ENCODE data around the gene NINJ1.

NINJ1 gene, protein sequence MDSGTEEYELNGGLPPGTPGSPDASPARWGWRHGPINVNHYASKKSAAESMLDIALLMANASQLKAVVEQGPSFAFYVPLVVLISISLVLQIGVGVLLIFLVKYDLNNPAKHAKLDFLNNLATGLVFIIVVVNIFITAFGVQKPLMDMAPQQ

DNA sequence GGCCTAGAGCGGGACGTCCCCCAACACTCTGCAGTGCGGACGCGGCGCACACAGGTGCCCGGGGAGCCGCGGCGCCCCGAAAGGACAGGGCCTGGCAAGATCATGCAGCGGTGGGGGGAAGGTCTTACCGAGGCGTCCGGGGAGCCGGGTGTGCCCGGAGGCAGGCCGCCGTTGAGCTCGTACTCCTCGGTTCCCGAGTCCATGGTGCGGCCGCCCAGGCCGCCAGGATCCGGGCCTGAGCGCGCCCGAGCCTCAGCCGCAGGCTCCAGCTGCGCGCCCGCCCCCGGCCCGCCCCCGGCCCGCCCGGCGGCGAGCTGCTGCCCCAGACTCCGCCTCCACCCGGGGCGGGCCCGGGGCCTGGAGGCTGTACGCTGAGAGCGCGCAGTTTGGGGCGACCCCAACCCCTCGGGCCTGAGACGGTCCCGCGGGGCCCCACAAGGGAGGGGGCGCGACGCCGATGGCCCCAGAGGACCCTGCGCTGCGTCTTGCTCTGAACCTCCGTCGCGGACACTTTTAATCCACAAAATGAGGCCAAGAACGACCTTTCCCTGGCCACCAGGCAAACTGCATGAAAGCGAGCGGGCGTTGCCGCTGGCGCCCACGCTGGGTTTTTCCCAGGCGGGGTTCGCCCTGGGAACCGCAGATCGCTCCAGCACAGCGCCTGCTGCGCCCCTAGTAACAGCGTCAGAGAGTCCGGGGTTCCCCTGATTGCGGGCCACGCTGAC lies at the start of gene NINJ1:
Gene NINJ1, minus strand, starts transcription at position 237 of the 725 bp plus-strand sequence. Its CDS starts 34 bp downstream, at position 203.
- peak; percentile 64 to 80 (median 80) for DNase-seq (ENCODE audit: low read depth in 2 of 3, low spot score in 2 of 3)

DNA sequence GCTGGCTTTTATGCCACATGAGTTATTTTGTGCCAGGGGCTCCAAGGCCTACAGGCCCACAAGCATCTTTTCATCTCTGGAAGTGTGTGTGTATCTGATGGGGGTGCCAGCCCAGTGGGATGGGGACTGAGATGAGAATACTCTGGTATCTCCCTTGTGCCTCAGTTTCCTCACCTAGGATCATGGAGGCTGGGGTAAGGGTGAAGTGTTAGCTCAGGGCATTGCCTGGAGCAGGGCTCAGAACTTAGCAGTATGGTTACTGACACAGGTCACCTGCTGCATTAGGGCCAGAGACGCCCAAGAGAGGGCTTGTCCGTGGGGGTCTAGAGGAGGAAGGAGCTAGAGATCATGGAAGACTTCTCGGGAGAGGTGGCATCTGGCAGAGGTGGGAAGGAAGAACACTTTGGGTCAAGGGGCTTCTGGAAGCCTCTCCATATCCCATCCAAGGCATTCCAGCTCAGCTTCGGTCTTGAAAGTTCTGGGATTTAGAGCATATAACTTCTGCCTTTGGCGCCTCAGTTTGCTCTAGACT lies 49.1 kb upstream of the NINJ1 start:
- no peak for DNase-seq (ENCODE audit: low read depth in 2 of 3, low spot score in 2 of 3)

DNA sequence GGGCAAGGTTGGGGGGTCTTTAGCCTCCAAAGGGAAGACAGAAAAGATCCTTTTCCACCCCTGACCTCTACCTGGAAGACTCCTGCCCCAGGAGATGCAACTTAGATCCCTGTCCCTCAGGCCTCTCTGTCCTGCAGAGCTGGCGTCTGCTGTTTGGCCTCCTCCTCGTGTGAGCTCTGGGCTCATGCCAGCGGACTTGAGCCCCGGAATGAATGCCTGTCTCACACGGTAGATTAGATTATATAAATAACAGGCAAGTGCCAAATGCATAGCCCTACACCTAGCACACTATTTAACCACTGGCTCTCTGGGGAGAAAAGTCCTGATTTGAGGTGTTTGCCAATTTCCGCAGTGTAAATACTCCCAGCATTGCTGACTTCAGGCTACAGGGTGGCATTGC lies 48.5 kb upstream of the NINJ1 start:
- DNase-seq (ENCODE audit: low read depth in 2 of 3, low spot score in 2 of 3), result no peak

DNA sequence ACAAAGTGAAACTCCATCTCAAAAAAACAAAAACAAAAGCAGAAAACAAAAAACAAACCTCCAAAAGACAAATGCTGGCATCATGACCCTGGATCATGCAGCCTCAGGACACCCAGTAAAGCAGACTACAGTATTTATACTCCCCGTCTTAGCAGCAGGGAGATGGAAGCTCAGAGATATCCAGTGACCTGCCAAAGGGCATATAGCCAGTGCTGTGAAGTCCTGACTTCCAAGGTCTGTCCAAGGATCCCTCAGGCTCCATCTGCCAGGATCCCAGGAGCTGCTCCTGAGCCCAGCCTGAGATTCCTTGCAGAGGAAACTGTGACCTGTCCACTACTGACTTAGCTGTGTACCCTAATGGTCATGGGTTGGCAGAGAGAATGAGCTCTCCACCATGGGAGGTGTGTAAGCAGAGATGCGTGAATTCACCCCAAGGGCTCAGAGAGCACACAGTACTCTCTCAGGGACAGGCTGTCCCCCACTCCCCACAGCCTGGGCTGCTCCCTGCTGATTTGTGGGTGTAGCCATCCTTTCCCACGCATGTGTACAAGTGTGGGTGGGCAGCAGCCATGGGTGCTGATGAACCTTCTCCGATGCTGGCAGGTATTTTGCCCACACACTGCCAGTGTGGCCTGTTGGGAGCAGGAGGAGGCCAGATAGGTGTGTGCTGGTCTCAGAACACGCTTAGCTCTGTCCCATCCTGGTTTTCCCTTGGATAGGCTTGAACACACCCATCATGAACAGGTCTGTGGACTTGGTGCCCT lies 47.8 kb upstream of the NINJ1 start:
- no peak for DNase-seq (ENCODE audit: low read depth in 2 of 3, low spot score in 2 of 3)

DNA sequence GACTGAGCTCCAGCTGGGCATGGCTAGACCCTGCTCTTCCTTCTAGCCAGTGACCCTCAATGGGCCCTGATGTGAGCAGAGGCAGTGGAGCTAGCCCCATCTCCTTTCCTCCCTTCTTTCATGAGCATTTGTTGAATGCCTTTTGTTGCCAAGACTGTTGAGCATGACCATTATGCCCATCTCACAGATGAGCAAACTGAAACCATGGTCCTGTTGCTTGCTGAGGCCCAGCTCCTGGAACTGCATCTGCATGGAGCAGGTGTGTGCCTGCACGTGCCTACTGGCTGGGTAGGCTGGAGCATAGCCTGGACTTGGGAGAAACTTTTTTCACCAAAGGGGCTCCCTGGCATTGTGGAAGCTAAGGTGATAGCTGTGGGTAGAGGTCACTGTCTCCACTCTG lies 46.9 kb upstream of the NINJ1 start:
- DNase-seq (ENCODE audit: low read depth in 2 of 3, low spot score in 2 of 3), result no peak

DNA sequence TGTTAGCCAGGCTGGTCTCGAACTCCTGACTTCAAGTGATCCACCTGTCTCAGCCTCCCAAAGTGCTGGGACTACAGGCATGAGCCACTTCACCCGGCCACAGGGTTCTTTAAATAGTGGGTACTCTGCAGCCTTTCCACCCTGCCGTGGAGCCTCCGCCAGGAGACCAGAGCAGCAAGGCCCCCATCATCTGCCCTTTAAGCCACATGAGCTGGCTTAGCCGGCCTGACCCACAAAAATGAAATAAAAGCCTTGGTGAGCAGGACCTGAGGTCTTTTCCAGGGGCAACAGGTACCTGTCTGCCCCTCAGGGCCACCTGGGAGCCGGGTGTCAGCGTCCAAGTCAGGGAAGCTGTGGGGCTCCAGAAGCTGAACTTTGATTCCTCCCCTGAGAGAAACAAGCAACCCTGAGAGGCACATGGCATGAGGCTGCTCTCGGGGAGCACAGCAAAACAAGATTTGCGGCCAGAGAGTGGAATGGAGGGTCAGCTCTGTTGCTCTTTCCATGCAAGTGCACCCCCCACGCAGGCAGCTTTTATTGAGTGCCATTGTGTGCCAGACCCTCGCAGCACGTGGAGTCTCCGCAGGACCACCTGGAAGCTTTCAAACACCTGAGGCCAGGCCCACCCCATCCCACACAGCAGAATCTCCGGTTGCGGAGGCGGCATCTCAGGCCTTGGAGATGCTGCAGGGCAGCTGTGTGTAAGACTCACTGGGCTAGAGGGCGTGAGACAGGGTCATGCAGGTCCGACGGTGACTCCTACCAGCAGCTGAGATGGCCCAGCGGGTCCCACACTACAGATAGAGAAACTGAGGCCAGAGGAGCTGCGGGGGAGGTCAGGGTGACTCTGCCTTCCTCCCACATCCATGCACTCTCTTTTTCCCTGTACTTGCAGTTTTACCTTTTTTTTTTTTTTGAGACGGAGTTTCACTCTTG lies 45.1 kb upstream of the NINJ1 start:
- no peak for DNase-seq (ENCODE audit: low read depth in 2 of 3, low spot score in 2 of 3)

DNA sequence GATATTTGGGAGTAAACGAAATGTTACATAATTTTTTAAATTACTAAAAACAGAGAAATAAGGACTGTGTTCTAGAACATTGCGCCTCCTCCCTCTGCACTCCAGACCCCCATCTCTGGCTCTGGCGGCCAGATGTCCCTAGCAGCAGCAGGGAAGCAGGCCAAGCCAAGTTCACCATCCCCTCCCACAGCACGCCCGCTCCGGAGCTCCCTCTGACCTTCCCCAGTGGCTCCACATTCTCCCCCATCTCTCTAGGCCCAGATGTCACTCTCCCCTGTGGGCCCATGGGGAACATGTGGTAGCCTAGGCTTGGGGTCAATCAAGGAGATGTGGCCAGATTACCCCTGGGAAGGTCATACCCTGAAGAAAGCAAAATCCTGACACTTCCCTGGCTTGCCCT lies 43.6 kb upstream of the NINJ1 start:
- DNase-seq (ENCODE audit: low read depth in 2 of 3, low spot score in 2 of 3), result no peak

DNA sequence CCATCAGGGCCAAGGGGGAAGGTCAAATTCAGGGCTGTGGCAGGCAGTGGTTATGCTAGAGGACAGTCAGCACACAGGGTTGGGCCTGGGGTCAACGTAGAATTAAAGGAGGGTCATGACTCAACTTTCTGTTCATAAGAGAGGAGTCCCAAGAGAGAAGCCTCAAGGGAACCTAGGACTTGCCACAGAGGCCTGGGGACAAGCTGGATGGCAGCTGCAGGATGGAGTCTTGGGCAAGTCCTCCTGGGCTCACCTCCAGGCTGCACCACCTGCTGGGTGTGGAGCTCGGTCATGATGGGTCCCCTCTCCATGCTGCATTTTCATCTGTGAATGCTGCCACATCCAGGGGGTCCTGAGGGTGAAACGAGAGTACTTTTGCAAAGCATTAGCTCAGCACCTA lies 40.9 kb upstream of the NINJ1 start:
- no peak for DNase-seq (ENCODE audit: low read depth in 2 of 3, low spot score in 2 of 3)

DNA sequence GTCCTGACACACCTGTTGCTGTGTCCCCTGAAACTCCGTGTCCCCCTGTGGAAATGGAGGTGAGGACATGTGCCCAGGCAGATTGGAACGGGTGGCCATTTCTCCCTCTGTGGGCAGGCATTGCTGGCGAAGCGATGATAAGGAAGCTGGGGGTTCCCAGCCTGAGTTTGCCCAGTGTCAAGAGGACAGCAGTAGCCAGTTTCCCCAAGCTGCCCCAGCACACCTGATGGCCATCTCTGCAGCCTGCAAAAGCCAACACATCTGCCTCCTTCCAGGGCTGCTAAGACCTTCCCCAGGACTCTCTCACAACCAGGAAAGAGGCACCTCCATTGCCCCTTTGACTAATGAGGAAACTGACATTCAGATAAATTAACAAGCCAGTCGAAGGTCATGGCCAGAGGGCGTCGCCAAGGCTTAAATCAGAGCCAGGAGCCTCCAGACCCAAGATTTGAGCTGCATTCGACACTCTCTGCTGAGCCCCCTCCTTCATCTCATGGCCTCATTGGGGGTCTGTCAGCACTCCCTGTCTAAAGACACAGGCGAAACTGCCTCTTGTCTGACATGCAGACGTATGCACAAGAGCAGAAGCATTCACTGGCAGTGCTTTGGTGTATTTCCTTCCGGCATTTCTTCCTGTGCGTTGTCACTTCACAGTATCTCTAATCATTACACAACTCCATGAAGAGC lies 39.5 kb upstream of the NINJ1 start:
- DNase-seq (ENCODE audit: low read depth in 2 of 3, low spot score in 2 of 3), result no peak

DNA sequence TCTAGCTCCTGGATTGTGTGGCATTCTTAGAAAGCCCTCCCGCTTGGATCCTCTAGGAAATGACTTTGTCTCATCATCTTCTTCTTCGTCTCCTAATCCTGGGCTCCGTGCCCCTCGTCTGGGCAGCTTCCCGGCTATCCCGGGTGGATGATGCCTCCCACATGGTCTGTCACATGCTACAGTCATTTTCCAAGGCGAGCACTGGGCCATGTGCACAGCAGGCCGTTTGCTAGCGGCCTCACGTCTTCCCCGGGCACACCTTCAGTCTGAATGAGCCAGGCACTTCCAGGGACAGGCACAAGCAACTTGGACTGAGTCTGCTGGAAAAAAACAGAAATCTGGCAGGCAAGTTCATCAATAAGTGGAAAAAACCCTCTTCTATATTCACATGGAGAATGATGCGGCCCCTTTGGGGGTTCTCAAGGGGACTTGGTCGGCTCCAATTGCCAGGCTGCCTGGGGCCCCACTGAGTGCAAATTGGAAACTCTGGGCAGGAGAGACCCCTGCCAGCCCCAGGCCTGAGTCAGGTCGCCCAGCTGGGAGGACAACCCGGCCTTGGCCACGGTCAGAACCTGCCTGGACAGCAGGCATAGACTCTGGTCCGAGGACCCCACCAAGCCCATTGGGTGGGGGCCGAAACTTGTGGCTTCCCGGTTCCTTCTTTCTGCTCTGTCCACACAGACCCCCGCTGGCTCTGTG lies 38.8 kb upstream of the NINJ1 start:
- no peak for DNase-seq (ENCODE audit: low read depth in 2 of 3, low spot score in 2 of 3)

DNA sequence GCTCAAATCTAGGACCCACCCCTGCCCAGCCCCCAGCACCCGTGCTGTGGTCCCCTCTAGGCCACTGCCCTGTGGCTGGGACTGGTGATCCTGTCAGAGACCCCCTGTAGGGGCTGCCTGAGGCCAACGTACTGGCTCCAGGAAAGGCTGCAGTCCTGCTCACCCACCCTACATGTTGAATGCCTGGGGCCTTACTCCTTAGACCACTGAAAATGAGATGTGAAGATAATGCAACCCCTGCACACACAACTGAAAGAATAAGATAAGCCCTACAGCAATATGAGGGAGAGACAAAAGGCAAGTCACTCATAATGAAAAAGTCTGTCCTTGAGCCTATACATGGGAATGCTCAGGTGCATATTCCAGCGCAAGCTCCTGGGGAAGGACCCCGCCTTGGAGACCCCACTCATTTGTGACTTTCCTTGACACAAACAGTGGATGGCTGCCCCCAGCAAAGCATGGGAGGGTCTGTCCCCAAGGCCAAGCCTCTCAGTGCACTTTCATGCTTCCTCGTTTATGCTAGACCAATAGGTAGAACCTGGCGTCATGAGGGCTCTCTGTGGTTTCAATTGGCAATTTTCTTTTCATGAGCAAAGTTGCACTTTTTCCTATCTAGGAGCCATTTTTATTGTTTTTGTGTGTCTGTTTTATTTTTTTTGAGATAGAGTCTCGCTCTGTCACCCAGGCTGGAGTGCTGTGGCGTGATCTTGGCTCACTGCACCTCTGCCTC lies 37.4 kb upstream of the NINJ1 start:
- DNase-seq (ENCODE audit: low read depth in 2 of 3, low spot score in 2 of 3), result no peak

DNA sequence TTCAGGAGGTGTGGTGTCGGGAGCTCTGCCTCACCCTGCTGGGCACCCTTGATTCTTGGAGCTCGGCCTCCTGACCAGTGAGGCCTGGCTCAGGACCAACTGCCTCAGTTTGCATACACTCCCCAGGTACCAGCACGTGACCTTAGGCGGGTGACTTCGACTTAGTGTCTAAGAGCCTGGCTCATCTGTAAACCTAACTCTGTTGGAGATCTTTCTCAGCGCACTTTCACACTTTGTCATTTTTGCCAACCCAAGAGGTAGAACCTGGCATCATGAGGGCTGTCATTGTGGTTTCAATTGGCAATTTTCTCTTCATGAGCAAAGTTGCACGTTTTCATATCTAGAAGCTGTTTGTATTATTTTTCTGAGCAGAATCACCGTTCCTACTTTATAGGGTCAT lies 36.5 kb upstream of the NINJ1 start:
- no peak for DNase-seq (ENCODE audit: low read depth in 2 of 3, low spot score in 2 of 3)

DNA sequence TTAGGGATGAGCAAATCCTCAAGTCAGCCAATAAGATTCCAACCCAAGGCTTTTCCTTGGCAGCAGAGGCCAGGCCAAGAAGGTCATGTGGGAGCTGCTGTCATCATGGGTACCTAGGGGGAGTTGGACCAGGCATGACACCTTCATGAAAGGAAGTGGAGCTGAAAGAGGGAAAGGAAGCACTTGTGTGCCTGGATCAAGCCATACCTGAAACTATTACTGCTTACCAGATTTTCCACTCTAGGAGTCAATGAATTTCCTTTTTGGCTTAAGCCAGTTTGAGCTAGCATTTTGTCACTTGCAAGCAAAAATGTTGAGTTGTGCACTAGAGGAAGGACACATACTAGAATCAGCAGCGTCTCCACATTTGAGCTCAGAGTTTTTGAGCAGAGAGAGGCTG lies 35.4 kb upstream of the NINJ1 start:
- no peak for DNase-seq (ENCODE audit: low read depth in 2 of 3, low spot score in 2 of 3)

DNA sequence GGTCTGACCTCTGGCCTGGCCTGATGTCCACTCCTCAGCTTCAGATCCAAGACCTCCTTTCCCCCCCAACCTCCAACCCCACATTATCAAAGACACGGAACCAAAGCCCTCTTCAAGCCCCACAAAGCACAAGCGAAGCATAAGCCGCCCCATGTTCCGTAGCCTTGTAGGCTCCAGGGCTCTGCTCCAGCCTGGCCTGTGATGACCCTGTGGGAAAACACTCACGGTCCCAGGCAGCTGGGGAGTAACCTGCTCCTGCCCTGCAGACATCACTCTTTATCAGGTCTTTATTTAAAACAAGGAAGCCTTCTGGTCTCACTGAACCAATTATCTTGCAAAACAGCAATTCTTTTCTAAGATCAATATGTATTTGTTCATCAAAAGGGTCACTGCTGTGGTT lies 34.5 kb upstream of the NINJ1 start:
- no peak for DNase-seq (ENCODE audit: low read depth in 2 of 3, low spot score in 2 of 3)

DNA sequence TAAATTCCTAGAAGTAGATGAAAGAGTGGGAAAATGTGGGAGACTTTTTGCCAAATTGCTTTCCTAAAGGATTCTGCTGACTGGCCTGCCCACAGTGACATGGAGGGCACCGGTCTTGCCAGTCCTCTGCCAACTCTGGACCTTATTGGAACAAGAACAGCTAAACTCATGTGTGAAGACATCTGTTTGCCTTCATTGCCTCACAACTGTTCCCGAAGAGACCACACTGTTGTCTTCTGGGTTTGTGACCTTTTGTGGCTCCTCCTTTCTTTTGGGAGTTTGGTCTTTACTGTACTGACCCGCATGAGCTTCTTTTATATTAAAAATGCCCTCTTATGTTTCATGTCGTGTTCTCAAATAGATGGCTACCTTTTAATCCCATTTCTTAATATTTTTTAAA lies 33.8 kb upstream of the NINJ1 start:
- DNase-seq (ENCODE audit: low read depth in 2 of 3, low spot score in 2 of 3), result no peak

DNA sequence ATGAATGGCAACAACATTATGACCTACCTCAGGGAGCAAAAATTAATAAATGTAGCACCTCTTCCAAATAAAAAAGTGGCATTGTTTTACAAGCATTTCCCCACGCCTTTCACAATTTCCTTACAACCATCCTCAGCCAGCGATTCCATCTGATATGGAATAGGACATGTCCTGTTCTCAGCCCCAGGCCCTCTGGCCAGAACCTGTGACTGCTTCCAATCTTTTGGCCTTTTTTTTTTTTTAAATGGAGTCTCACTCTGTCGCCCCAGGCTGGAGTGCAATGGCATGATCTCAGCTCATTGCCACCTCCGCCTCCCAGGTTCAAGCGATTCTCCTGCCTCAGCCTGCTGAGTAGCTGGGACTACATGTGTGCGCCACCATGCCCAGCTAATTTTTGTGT lies 33.1 kb upstream of the NINJ1 start:
- no peak for DNase-seq (ENCODE audit: low read depth in 2 of 3, low spot score in 2 of 3)

DNA sequence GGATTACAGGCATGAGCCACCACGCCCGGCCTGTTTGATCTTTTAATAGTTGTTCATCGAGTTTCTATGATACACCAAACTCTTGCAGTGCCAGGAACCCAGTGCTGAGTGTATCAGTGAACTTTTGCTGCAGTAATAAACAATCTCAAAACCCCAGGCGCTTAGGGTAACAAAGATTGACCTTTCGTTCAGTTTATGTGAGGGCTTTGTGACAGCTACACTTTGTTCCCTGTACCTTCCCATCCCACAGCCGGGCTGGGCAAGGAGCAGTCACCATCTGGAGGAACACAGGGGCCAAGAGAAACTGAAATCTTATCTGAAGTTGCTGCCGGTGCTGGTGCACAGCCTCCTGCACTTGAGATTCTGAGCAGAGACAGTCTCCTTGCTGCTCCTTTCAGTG lies 32.6 kb upstream of the NINJ1 start:
- no peak for DNase-seq (ENCODE audit: low read depth in 2 of 3, low spot score in 2 of 3)

DNA sequence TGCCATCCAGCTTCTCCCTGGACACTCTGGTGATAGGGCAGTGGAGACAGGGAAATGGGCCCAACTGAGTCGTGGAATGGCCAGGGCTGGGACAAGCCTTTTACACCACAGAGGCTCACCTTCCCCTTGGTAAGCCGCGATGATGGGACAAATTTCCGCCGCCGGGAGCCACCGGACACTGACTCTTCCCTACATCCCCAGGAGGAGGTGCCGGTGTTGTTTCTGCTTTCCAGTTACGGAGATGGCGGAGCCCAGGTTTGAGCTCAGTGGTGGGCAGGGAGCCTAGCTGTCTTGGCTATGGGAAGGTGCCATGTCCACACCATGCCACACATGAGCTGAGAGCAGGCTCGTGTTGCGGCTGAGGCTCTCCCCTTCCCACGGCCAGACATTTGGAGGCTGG lies 30.0 kb upstream of the NINJ1 start:
- DNase-seq (ENCODE audit: low read depth in 2 of 3, low spot score in 2 of 3), result no peak

All from activated CD8-positive, alpha-beta memory T cell treated with anti-CD3 and anti-CD28 coated beads for 48 hours (primary cell).